DMS53 treated with DMSO at 0.1 percent for 48 hours (cell line): ENCODE measurements around the gene NRIP1.

Source experiments
- DNase-seq: peaks from one replicate; lab custom pipeline; 2025; ENCODE audit not compliant: unreplicated experiment; lab: John Stamatoyannopoulos, UW

Gene NRIP1, protein sequence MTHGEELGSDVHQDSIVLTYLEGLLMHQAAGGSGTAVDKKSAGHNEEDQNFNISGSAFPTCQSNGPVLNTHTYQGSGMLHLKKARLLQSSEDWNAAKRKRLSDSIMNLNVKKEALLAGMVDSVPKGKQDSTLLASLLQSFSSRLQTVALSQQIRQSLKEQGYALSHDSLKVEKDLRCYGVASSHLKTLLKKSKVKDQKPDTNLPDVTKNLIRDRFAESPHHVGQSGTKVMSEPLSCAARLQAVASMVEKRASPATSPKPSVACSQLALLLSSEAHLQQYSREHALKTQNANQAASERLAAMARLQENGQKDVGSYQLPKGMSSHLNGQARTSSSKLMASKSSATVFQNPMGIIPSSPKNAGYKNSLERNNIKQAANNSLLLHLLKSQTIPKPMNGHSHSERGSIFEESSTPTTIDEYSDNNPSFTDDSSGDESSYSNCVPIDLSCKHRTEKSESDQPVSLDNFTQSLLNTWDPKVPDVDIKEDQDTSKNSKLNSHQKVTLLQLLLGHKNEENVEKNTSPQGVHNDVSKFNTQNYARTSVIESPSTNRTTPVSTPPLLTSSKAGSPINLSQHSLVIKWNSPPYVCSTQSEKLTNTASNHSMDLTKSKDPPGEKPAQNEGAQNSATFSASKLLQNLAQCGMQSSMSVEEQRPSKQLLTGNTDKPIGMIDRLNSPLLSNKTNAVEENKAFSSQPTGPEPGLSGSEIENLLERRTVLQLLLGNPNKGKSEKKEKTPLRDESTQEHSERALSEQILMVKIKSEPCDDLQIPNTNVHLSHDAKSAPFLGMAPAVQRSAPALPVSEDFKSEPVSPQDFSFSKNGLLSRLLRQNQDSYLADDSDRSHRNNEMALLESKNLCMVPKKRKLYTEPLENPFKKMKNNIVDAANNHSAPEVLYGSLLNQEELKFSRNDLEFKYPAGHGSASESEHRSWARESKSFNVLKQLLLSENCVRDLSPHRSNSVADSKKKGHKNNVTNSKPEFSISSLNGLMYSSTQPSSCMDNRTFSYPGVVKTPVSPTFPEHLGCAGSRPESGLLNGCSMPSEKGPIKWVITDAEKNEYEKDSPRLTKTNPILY (N-terminal part only)

DNA sequence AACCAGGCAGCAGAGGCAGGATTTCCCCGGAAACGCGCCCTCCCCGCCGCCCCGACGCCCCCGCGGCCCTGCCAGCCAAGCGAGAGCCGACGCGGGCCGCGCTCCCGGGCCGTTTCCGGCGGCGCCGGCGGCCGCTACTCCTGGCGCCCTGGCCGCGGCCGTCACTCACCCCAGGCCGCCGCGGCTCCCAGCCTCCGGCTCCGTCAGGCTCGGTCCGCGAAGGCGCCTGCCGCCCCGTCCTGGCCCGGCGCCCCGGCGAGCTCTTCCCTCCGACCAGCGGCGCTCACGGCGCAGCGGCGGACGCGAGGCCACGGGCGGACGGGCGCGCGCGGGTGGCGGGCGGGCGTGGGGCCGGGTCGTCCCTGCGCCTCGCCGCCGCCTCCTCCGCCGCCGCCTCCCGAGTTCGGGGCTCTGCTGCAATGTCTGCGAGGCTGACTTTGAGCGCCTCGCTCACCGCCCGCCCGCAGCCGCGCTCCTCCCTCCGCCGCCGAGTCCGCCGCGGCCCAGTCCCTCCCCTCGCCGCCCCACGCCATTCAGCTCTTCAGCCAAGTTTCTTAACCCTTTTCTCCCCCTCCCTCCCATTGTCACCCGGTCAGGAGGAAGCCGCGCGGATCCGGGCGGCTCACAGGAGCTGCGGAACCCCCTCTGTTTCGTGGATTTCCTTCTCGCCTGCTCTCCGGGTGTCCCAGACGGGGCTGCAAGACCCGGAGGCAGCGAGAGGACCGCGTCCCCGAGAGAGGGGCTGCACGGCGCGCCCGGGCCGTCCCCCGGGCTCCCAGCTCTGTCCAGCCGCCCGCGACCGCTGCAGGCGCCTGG is at the start of gene NRIP1:
NRIP1 (minus strand) TSS at position 425 of the 816 bp plus-strand sequence. CDS start 96,808 bp downstream, outside the sequence.
- DNase-seq, result peak; percentile 53

DNA sequence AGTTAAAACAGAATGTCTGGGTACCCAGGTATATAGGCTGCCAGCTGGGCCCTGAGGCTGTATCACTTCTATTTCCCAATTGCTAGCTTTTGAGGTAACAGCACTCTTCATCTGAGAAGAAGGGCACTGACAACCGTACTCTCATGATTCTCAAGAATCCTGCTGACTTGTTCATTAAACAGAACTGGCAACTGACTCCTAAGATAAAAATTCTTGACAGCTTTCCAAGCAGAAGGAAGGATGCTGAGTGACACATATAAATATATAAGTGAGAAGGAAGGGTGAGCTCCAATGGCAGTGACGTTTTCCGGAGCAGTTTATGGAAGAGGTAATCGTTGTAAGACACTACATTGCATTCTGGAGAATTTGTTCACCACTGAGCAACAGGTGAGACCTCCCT is 48.1 kb upstream of the NRIP1 start:
- no peak for DNase-seq

GRCh38 chr21:15108801-15109200 is 44.0 kb upstream of the NRIP1 start:
- no peak for DNase-seq

GRCh38 chr21:15104470-15104869 is 39.7 kb upstream of the NRIP1 start:
- no peak for DNase-seq

GRCh38 chr21:15098908-15099307 is 34.1 kb upstream of the NRIP1 start:
- DNase-seq, result no peak

DNA sequence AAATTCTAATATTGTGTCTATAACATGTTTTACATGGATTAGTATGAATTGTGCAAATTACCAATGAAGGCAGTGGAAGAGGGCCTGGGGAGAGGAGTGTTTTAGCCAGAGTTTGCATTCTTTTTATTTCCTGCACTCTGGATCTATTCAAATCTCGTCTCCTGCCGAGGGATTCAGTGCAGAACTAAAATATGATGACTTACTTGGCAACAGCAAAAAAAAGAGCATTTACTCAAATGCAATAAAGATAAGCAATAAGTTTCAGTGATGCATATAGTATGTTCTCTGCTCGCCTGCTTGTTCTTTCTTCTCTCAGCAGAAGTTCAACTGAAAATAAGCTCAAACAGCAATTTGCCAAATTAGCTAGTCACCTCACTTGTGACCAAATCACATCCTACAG is 33.4 kb upstream of the NRIP1 start:
- no peak for DNase-seq

DNA sequence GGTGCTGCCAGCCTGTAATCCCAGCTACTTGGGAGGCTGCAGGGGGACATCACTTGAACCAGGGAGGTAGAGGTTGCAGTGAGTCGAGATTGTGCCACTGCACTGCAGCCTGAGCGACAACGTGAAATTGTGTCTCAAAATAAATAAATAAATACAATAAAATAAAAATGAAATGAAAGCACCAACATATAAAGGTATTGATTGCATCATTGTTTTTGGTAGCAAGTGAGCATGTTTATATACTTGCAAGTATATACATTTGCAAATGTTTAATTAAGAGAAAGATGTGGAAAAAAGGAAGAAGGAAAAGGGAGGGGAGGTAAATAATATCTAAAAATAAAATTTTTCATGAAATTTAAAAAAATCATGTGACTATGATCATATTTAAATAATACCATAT is 32.8 kb upstream of the NRIP1 start:
- no peak for DNase-seq

DNA sequence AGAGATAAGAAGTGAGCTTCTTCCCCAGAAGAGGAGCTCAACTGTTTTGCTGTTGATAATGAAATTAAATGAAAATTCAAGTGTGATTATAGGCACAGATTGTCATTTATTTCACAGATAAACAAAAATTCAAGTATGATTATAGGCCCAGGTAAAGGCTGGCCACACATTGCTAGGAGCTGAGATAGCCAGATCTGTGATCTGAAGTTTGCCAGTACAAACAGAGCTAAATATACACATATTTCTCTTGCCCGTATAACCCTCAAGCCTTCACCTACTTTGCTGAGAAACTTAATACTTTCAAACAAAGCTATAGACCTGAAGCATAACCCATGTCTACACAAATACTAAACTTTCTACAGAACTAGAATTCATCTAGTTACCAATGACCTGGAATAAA is 31.3 kb upstream of the NRIP1 start:
- no peak for DNase-seq

DNA sequence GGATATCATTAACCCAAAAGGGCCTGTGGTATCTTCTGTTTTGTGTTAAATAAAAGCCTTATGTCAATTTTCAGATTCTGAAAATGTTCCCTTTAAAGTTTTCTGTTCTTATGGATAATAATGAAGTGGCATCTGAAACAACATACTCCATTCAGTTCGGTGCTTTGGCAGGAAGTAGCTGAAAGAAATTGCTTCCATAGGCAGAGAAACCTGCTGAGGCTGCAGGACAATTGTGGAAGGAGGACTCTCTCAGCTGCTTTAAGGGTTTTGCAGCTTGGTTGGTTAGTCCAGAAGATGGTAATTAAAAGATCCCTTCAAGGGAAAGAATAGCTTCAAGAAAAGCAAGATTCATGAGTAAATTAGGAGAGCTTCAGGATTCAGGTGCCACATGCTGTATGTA is 30.5 kb upstream of the NRIP1 start:
- DNase-seq, result no peak

DNA sequence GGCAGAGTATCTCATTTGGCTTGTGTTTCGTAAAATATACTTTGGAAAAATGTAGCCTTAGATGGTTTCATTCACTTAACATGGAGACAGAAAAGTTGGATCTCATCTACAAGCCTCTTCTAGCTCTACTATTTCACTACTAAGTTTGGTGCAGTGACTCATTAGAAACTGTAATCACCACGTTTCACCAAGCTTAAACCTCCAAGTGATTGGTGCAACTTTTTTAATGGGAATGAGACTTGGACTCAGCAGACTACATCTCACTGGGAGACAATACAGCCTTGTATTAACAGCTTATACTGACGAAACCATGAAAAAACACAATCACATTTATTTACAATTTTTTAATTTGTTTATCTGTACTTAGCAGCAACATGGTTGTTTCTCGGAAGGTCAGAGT is 29.9 kb upstream of the NRIP1 start:
- no peak for DNase-seq

GRCh38 chr21:15093216-15093615 is 28.4 kb upstream of the NRIP1 start:
- no peak for DNase-seq

GRCh38 chr21:15092745-15093144 is 27.9 kb upstream of the NRIP1 start:
- peak; percentile 8 for DNase-seq

GRCh38 chr21:15090390-15090789 is 25.6 kb upstream of the NRIP1 start:
- DNase-seq, result no peak

DNA sequence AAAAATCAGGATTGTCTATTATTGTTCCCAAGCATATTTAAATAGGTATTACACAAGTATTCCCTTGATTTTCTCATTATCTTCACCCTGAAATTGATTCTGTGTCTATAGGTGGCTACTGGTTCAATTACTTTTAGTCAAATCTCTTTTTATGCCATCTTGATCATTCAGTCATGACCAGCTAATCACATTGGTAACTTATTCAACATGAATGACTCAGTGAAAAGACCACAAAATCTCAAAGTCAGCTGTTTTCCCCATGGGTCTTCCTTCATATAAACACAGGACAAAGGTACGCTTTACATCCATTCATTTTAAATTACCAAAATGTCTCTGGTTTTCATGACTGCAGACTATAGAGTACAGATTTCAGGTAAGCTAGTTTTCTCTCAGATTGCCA is 23.7 kb upstream of the NRIP1 start:
- DNase-seq, result no peak

- DNase-seq, result no peak
These were observed 19.9 kb upstream of the NRIP1 start for GRCh38 chr21:15084668-15085067.

DNA sequence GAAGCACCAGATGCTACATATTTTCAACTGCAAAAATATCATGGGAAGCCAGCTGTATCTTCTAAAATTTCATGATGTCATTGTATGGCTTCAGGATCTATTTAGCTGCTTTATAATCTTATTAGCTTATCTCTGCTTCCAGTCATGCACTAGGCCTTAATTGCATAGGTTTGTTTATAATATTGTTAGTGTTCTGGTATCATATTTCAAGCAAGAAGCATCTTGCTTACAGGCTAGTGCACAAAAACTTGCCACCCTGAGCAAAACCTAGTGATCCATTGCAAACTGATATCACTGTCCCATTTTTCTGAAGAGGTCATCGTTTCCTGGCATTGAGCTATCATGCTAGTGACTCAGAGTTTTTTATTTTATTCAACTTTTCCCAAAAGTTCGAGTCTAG is 15.7 kb upstream of the NRIP1 start:
- DNase-seq, result peak; percentile 35

DNA sequence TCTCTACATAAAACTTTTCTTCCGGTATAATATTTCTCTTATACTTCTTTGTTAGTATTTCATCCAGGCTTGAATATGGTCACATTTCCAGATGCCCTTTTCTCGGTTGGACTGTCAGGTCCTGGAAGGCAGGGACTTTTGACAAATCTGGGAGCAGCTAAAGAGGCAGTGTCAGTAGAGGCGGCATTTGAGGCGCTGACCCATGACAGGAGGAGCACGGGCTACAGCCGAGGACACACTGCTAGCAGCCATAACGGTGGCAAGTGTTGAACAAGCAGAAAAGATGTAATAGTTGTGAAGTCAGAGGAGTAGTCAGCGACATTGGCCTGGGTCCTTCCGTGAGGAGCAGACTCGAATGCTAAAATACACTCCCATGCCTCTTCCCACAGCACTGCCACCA is 14.5 kb upstream of the NRIP1 start:
- DNase-seq, result no peak

- DNase-seq, result no peak
These were observed 13.4 kb upstream of the NRIP1 start for GRCh38 chr21:15078180-15078579.

DNA sequence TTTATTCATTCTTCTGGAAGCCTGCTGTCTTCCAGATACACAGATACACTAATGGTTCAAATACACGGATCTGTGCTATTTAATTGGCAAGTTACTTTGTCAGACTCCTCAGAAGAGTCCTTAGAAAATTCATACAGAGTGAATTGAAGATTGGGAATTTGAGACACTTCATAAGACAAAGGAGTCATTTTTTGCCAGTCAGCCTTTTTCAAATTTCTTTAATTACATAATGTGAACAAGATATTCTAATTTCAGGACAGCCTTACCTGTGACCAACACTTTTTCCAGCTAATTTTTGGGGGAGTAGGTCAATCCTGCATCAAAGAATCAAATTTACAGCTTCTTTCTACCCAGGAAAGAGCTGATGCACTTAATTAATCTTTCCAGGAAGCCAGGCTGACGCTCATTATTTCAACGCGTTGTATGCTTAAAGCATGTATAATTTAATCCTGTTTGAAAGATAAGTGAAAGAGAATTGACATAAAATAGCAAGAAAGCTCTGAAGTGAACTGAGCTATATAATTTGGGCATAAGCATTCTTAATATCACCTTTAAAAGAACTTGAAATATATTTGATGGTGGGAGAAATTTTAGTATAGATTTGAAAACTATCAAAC is 12.8 kb upstream of the NRIP1 start:
- no peak for DNase-seq

GRCh38 chr21:15076730-15077129 is 11.9 kb upstream of the NRIP1 start:
- DNase-seq, result no peak
